Skeletal muscle cell (primary cell): ENCODE results near the gene PIGR.

Source experiments
- DNase-seq: peaks from one replicate; pipeline ENCODE4 v3.0.0-alpha.2; 2010; ENCODE audit warnings: low read depth
- H3K4me3 ChIP-seq: 2 replicates; pipeline ENCODE4 v1.5.1; 2011; ENCODE audit warnings: low read depth, mild to moderate bottlenecking, control low read depth, low read length, moderate library complexity

The PIGR gene

DNA sequence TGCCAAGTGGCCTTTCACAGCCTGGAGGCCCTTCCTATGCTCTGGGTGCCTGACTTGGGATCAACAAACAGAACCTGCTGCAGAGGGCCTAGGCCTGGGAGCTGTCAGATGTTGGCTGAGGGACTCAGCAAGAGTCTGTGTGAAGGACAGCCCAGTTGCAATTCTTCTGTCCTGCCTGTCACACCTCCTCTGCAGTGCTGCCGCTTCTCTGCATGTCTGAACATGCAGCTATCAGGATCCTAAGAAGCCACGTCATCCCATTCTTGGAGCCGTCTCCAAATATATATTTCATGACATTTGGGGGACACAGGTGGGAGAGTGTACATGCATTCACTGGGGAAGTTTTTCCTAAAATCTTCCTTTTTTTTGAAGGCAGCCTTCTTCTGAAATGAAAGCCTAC lies 15.4 kb upstream of the PIGR start:
- no peak for DNase-seq
- H3K4me3 ChIP-seq: no peak overlapping the region

DNA sequence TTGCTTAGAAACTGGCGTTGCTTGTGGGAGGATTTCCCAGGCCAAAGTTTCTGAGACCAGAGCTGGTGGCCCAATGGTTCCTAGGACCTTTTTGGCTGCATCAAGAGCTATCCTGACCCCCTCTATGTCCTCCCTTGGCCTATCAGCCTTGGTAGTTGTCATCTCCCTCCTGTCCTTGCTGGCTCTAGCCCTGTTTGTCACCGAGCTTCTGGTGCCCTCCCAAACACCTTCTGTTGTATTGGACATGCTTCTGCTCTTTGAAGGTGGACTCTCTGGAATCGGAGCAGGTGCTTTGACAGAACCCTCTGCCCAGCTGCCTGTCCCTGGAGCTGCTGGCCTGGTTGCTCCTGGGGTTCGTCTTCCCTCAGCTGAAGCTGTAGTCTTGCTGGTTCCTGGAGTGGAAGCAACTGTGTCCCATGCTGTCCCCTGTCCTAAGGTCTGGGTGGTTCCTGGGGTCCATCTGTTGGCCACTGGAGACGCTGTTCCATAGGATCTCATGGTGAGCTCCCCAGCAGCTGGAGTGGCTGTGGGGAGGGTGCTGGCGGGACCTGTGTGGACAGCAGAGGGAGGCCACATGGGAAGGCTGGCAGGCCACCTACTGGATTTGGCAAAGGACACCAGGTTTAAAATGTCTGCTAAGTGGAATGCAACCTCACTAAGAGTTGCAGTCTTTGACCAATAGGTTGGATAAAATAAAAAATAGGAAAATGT lies 14.6 kb upstream of the PIGR start:
- H3K4me3 ChIP-seq: no peak overlapping the region
- no peak for DNase-seq

DNA sequence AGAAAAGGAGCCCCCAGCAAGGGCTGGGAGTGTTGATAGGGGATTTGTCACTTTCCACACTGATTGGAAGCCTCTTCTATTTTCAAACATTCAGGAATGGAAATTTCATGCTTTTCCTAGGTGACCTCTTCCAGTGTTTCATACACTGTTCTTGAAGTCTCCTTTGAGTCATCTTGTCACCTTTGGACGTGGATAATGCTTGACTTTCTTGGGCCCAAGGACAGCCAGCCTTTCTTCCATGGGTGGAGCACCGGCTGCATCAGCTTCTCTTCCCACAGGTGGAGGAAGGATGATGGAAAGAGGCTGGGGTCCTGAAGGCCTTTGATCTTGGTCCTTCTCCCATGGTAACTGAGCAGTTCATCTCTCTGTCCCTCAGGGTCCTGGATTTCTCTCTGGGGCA lies 11.9 kb upstream of the PIGR start:
- DNase-seq: no peak
- H3K4me3 ChIP-seq: no peak overlapping the region

DNA sequence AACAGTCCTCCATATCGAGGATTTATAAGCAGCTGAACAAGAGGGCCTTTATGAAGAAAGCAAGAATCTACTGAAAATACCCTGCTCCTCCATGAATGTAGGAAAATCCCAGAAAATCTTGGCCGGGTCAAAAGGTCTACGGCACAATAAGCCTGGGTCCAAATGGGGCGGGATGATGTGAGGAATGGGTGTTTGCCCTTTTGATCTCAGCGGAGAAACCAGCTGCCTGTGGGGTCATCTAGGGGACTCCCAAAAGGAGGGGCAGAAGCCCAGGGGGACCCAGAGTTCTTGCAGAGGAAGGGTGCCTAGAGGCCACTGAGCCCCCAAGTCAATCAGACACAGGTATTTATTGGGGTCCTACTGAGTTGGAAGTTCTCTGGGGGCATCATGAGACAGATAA lies 11.4 kb upstream of the PIGR start:
- DNase-seq: no peak

DNA sequence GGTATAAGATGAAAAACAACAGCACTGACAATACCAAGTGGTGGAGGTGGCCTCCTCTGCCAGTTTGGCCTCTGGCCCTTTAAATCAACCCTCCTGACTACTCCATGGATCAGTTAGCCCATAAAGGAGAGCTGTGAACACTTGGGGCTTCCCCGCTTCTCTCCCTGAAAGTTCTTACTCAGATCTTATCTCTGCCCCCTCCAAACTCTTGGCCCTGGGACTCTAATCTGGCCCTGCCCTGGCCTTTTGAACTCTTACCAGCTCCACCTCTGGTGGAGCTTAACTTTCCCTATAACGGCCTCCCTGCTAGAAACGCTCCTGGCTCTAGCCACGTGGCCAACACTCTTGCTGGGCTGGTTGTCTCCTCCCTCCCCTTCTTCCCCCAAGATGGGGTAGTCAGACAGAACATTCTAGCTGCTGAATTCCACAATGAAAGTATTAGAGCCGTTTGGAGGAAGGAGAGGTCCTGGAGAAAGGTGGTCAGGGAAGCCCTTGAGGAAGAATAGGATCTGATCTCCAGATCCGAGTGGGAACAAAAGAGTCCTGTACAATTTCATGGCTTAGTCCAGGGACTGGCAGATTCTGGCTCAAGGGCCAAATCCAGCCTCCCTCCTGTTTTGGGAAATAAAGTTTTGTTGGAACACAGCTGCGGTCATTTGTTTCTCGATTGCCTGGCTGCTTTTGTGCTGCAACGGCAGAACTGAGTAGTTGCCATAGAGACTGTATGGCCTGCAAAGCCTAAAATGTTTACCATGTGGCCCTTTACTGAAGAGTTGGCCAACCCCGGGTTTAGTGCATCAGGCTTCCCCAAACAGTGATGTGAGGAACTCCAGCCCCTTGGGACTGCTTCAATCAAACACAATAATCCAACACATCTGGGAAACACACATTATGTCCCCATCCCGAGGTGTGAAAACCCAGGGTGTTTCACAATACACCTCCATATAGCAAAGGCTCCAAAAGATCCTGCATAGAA lies 9.5 kb upstream of the PIGR start:
- no peak overlapping the region for H3K4me3 ChIP-seq
- DNase-seq: peak; percentile 31

More for the DNA sequence above, 11.4 kb upstream of the PIGR start:
- H3K4me3 ChIP-seq: no peak overlapping the region

DNA sequence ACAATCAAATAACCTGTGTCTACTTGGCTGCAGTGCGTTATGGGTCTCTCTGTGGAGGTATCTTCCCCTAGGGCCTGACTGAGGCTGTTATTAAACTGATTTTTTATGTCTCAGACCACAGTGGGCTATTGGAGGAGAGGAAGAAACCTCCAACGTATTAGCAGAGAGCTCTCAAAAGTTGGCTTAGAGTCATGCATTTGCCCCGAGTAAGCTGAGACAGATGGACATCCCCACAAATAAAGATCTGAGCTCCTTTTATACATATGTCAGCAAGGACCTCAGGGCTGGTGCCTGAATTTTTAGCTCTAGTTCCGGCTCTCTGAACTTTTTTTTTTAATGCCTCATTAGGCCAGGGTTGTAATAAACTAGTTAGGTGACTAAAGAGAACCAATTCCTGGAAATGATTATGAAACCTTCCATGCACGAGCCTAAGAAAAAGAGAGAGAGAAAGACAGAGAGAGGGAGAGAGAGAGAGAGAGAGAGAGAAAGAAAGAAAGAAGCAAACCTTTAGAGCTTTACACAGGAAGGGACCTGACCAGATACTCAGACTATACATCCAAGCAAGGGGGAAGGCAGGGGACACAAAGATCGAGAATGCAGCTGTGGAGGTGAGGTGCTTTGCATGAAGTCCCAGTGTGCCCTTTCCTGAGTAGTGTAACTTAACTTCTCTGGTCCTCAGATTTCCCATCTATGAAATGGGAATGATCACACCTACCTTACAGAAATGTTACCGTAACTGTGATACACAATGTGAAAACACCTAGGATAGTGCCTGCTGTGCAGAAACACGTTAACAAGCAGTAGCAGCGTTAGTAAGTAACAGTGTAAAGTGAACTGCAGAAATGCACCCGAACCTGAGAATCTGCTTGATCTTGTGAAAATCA lies 8.4 kb upstream of the PIGR start:
- no peak for DNase-seq

DNA sequence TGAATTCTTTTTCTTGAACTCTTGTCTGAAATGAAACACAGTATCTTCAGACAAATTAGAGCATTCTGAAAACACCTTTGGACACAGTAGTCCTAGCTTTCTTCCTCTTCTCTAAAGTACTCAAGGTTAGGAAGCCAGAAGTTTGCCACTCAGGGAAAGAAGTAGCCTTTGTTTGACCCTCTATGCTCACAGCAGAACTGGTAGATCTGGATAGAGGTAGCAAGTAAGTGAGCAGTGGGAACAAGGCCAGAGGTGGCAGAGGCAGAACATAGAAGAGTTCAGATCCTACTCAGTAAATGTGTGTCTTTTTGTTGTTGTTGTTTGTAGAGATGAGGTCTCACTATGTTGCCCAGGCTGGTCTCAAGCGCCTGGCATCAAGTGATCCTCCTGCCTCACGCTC lies 7.4 kb upstream of the PIGR start:
- no peak for DNase-seq
- H3K4me3 ChIP-seq: no peak overlapping the region

More for the DNA sequence above, 8.4 kb upstream of the PIGR start:
- no peak overlapping the region for H3K4me3 ChIP-seq

DNA sequence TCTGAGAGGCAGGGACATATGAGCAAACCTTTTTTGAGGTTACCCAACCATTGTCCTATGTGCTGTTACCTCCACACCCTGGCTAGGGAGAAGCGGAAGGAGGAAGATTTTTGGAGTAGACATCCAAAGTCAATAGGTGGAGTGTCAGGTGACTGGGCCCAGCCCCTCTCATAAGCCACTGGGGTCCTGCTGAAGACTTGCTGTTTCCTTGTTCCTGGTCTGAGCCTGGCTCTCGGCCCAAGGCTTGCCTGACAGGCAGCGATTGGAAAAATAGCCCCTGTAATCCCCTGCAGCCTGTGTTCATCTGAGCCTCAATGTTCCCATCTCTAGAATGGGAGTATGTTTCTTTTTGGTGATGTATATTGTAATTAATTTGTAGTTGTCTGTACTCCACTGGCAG lies 6.9 kb upstream of the PIGR start:
- no peak for DNase-seq
- H3K4me3 ChIP-seq: no peak overlapping the region

DNA sequence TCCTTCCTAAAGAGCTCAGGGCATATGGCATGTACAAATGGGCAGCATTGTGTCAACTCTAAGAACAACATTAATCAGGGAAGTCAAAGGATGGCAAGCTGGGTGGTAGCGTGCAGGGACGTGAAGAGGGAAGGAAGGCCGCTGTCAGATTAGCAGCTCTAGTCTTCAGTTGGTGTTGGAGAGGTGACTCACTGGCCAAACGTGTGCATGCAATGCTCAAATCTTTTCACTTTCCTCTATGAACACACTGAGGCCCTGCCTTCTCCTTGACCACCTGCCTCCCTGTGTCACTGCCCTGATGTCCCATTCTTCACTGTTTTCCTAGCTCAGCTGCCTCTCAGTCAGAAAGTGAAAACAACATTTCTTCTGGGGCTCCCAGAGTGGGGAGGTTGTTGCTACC lies 5.9 kb upstream of the PIGR start:
- no peak overlapping the region for H3K4me3 ChIP-seq
- peak; percentile 6 for DNase-seq

DNA sequence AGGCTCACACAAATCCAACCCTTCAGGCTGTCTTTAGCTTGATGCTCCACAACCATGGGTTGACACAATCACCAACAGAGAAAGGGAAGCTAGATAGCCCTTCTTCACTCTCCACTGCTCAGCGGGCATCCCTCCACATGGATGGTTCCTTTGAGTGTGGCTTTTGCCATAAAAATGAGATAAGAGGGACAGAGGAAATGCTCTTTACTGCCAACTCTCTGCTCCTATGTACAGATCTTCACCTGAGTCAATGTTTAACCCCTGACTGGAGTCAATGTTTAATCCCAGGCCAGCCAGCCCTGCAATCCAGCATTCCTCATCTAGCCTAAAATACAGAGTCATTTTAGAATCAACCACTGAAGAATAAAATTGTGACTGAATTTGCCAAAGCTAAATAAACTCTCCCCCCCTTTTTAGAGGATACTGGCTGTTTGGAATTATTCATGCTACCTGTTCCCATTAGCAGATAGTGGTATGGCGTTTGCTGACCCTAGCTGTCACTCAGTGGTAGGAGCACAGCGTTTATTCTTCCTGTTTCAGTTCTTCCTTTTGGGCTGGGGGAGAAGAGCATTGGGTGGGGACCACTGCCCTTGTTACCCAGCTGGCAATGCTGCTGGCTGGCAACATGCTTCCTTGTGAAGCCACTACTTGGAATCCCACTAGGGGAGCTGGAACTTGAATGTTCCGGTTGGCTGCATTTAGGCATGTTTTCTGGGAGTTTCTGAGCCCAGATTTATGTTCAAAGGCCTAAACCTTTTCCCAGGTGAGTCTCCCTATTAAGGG lies 5.2 kb upstream of the PIGR start:
- DNase-seq: no peak
- no peak overlapping the region for H3K4me3 ChIP-seq

DNA sequence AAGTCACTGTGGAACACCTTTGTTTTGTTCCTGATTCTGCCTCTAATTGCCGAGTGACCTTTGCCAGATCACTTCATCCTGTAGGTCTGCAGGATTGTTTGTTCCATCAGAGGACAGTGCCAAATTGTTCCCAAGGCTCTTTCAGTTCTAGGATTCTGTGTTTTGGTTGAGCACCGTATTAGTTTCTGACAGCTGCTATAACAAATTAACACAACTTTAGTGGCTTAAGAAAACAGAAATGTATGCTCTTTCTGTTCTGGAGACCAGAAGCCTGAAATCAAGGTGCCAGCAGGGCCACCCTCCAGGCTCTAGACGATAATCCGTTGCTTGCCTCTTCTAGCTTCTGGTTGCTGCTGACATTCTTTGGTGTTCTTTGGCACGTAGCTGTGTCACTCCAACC lies 3.4 kb upstream of the PIGR start:
- no peak for DNase-seq
- H3K4me3 ChIP-seq: no peak overlapping the region

DNA sequence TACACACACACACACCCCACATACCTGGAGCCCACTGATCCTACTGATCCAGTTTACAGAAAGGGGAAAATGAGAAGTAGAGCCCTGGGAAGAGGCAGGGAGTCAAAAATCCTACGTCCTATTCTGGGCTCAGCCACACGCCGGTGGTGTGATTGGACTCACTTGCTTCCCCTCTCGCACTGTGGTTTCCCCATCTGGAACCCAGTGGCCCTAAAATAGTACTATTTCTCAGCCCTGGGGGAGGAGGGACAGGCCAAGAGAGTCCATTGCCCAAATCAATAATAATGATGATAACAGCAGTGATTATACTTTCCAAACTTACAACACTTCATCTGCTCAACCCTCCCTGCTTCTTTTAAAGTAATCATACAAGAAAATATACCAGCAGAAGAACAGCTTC lies 2.9 kb upstream of the PIGR start:
- H3K4me3 ChIP-seq: no peak overlapping the region
- no peak for DNase-seq

DNA sequence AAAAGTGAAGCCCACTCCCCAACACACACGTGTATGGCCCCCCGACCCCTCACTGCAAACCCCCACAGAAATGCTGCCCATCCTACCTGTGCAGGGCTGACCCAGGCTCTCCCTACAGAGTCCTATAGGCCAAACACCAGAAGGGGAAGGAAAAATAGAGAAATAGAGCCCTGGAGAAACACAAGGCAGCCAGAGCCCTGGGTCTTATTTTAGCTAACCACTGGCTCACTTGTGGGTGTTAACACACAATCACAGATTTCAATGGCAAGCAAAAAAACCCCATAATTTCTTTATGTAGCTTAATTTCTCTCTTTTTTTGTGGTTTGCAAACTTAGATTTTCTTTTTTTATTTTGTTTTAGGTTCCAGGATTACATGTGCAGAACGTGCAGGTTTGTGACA lies 989 bp upstream of the PIGR start:
- DNase-seq: no peak
- no peak overlapping the region for H3K4me3 ChIP-seq

DNA sequence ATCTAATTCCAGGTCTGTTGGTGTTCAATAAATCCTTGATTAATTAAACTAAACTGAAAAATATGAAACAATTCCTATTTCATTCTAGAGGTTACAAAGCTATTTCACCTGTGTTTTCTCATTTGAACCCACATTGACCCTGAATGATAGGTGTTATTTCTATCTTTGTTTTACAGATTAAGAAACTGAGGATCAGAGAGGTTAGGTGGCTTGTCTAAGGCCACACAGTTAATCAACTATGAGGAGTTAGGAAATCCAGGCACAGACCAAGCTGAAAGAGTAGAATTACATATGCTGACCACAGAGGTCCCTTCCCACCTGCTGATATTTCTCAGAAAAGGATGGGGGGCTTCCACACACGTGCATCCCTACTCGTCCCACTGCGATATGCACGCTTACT lies 487 bp downstream of the PIGR start:
- no peak for DNase-seq
- H3K4me3 ChIP-seq: no peak overlapping the region

DNA sequence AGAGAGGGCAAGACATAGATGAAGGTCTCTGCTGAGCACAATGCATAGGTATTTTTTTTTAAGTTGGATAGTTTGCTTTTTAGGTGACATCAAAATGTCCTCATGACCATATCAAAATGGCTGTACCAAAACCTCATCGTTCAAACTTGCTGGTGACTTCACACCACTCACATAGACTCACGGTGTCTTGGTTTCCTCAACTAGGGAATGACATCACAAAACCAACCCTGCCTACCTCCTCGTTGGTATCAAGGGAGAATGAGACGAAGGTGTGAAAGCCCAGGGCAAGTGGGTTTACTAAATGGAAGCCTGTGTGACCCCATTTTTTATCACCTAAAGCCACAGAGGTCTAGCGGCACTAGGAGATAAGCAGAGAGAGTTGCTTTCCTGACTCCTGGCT lies 1.6 kb downstream of the PIGR start:
- no peak for DNase-seq
- no peak overlapping the region for H3K4me3 ChIP-seq

DNA sequence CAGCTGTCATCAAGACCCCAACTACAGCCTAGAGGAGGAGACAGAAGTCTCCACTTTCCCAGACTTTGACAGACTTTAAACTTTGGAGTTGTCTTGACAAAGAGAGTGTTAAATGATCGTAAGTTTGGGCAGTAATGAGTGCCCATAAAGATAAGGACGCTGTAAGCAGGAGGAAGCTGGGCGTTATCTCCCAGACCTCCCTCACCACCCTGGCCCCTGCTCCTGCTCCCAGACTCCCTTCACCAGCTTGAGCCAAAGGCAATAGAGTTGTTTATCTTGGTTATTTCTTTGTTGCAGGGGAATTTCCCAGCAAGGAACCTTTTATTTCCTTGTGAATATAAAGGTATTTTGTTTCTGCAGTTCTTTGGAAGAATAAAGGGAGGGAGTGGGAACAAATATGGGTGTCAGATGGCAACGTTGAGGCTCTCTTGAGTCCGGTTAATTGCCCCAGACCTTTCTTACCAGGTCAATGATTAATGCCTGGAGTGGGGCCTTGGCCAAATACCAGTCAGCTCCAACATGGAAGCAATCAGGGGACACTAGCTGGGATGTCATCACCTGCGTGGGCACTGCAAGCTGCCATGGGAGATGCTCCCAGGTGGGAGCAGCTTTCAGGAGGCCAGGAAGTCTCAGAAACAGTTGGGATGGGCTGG lies 4.4 kb downstream of the PIGR start:
- no peak overlapping the region for H3K4me3 ChIP-seq
- no peak for DNase-seq

DNA sequence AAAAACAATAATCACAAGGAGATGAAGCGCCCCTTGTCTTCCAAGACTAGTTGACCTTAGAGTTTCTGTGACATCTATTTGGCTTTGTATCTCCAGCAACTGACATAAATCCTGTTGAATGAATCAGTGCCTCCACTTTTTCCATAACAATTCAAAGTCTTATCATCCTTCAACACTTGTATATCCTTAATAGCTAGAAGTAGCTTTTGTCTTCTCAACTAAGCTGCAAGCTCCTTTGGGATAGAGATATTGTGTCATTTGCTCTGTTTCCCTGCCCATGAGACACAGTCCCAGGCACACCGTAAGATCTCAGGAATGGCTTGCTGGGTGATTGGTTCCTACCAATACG lies 5.7 kb downstream of the PIGR start:
- DNase-seq: no peak
- H3K4me3 ChIP-seq: no peak overlapping the region

DNA sequence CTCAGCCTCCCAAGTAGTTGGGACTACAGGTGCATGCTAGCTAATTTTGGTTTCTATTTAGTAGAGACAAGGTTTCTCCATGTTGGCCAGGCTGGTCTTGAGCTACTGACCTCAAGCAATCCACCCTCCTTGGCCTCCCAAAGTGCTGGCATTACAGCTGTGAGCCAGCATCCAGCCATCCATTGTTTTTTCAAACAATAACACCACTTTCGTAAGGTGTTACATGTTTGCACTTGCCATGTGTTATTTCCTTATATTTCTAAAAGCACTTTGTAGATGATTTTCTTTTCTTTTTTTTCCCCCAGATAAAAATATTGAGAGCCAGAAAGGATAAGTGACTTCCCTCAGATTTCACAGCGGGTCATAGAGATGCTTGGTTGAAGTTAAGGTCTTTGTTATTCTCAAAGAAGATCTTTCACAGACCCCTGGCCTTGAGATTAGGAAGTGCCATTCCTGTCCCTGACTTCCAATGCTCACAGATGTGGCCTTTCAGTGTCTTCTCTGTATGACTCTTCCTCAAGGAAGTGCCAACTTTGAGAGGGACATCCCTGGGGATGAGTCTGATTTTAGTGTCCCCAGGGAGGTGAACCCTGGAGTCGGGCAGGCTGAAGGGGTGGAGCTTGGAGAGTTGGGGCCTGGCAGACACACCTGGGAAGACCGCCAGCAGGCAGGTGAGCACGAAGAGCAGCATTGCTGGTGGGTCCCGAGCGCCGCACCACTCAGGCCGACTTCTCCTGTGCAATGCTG lies 6.3 kb downstream of the PIGR start:
- H3K4me3 ChIP-seq: no peak overlapping the region
- DNase-seq: no peak
